NCI-H2196 (cell line): ENCODE data around the gene LAMA2.

Experiments
- DNase-seq: peaks from one replicate; lab custom pipeline; 2025; ENCODE audit not compliant: unreplicated experiment; lab: John Stamatoyannopoulos, UW

Gene LAMA2

GRCh38 chr6:129346964-129347363 is 464.0 kb downstream of the LAMA2 start:
- no peak for DNase-seq

GRCh38 chr6:129350278-129350677 is 467.3 kb downstream of the LAMA2 start:
- no peak for DNase-seq

GRCh38 chr6:129351807-129352206 is 468.9 kb downstream of the LAMA2 start:
- no peak for DNase-seq

- DNase-seq: no peak
Measured at GRCh38 chr6:129353067-129353466, 470.1 kb downstream of the LAMA2 start.

GRCh38 chr6:129356129-129356528 is 473.2 kb downstream of the LAMA2 start:
- no peak for DNase-seq

- no peak for DNase-seq
Measured at GRCh38 chr6:129359811-129360681, 477.1 kb downstream of the LAMA2 start.

GRCh38 chr6:129360682-129360955 is 477.7 kb downstream of the LAMA2 start:
- DNase-seq: no peak

GRCh38 chr6:129364037-129364436 is 481.1 kb downstream of the LAMA2 start:
- no peak for DNase-seq

- DNase-seq: no peak
Measured at GRCh38 chr6:129364767-129365166, 481.8 kb downstream of the LAMA2 start.

- no peak for DNase-seq
Measured at GRCh38 chr6:129368076-129368475, 485.1 kb downstream of the LAMA2 start.

- no peak for DNase-seq
Measured at GRCh38 chr6:129368970-129369369, 486.0 kb downstream of the LAMA2 start.

GRCh38 chr6:129369737-129370136 is 486.8 kb downstream of the LAMA2 start:
- no peak for DNase-seq

GRCh38 chr6:129370268-129370916 is 487.5 kb downstream of the LAMA2 start:
- DNase-seq: peak; percentile 27

GRCh38 chr6:129381885-129382284 is 498.9 kb downstream of the LAMA2 start:
- DNase-seq: no peak

- no peak for DNase-seq
Measured at GRCh38 chr6:129382916-129383315, 500.0 kb downstream of the LAMA2 start.

GRCh38 chr6:129385117-129385516 is 502.2 kb downstream of the LAMA2 start:
- DNase-seq: no peak

- no peak for DNase-seq
Measured at GRCh38 chr6:129390900-129391299, 508.0 kb downstream of the LAMA2 start.

- no peak for DNase-seq
Measured at GRCh38 chr6:129393654-129394053, 510.7 kb downstream of the LAMA2 start.

GRCh38 chr6:129398764-129399163 is 515.8 kb downstream of the LAMA2 start:
- DNase-seq: no peak

GRCh38 chr6:129402244-129402643 is 519.3 kb downstream of the LAMA2 start:
- DNase-seq: no peak

GRCh38 chr6:129411092-129411491 is 528.2 kb downstream of the LAMA2 start:
- no peak for DNase-seq

GRCh38 chr6:129416337-129416990 is 533.5 kb downstream of the LAMA2 start:
- DNase-seq: no peak
